OCI-LY1 (cell line): Measurements from ENCODE around the gene PIP4K2B.
A peak's percentile ranks its signal among the peaks of the same experiment; 100 is the strongest.

Experiments
- H2AFZ ChIP-seq: fragments of 200-600 bp; sonication (generic), shearing (Covaris generic); 2 replicates; pipeline ENCODE4 v1.6.0; 2014; ENCODE audit warnings: antibody characterized with exemption, mild to moderate bottlenecking, low read length
- H3F3A ChIP-seq: fragments of 200-600 bp; sonication (generic), shearing (Covaris generic); 2 replicates; pipeline ENCODE4 v1.6.0; 2014; ENCODE audit warnings: mild to moderate bottlenecking, antibody characterized with exemption, low read length, moderate library complexity; ENCODE audit not compliant: insufficient read depth
- H3K27ac ChIP-seq: fragments of 200-600 bp; sonication (generic); 2 replicates; pipeline ENCODE4 v1.5.1; 2014; ENCODE audit warnings: low read length, mixed run types, mild to moderate bottlenecking, low read depth; ENCODE audit not compliant: poor library complexity, severe bottlenecking
- H3K27me3 ChIP-seq: fragments of 200-600 bp; sonication (generic); 2 replicates; pipeline ENCODE4 v1.6.0; 2014; ENCODE audit warnings: antibody characterized with exemption, mild to moderate bottlenecking, low read length, moderate library complexity; ENCODE audit not compliant: insufficient read depth
- H3K36me3 ChIP-seq: fragments of 200-600 bp; sonication (generic); 2 replicates; pipeline ENCODE4 v1.6.1; 2014; ENCODE audit warnings: mild to moderate bottlenecking, antibody characterized with exemption, low read length, moderate library complexity, mixed read lengths; ENCODE audit not compliant: insufficient read depth
- H3K4me1 ChIP-seq: fragments of 200-600 bp; sonication (generic); 2 replicates; pipeline ENCODE4 v1.5.1; 2014; ENCODE audit warnings: mild to moderate bottlenecking, low read length, moderate library complexity; ENCODE audit not compliant: insufficient read depth, severe bottlenecking
- H3K4me2 ChIP-seq: fragments of 200-600 bp; sonication (generic), shearing (Covaris generic); 2 replicates; pipeline ENCODE4 v1.6.1; 2014; ENCODE audit warnings: low read length
- H3K4me3 ChIP-seq: fragments of 200-600 bp; sonication (generic); 2 replicates; pipeline ENCODE4 v1.5.1; 2014; ENCODE audit warnings: low read length, low read depth, mild to moderate bottlenecking, mixed read lengths; ENCODE audit not compliant: poor library complexity, severe bottlenecking
- H3K79me2 ChIP-seq: fragments of 200-600 bp; shearing (Covaris generic); 2 replicates; pipeline ENCODE4 v1.6.1; 2016; ENCODE audit warnings: mixed run types, low read length, mixed read lengths; ENCODE audit not compliant: insufficient read depth
- H3K9ac ChIP-seq: fragments of 200-600 bp; sonication (generic), shearing (Covaris generic); 2 replicates; pipeline ENCODE4 v1.6.1; 2014; ENCODE audit warnings: mild to moderate bottlenecking, low read length, mixed read lengths
- H3K9me2 ChIP-seq: fragments of 200-600 bp; sonication (generic), shearing (Covaris generic); 2 replicates; pipeline ENCODE4 v1.6.1; 2014; ENCODE audit warnings: low read depth, mild to moderate bottlenecking, low read length, mixed read lengths
- H3K9me3 ChIP-seq: fragments of 200-600 bp; shearing (Covaris generic); 2 replicates; pipeline ENCODE4 v1.6.1; 2014; ENCODE audit warnings: low read length, mixed read lengths
- H4K20me1 ChIP-seq: fragments of 200-600 bp; sonication (generic), shearing (Covaris generic); 2 replicates; pipeline ENCODE4 v1.6.0; 2016; ENCODE audit warnings: mild to moderate bottlenecking, low read length; ENCODE audit not compliant: insufficient read depth
- EZH2 ChIP-seq: fragments of 200-600 bp; sonication (generic), shearing (Covaris generic); IDR thresholded peaks from 2 replicates; pipeline ENCODE4 v1.8.0; 2017; ENCODE audit warnings: borderline replicate concordance, mixed run types, mild to moderate bottlenecking, antibody characterized with exemption, low read length, moderate library complexity, mixed read lengths
- TF ChIP-seq, protein P1 (sequence below): fragments of 200-600 bp; sonication (generic), shearing (Covaris generic); IDR thresholded peaks from 2 replicates; pipeline ENCODE4 v1.5.1; 2017; ENCODE audit warnings: mild to moderate bottlenecking, antibody characterized with exemption, low read length, moderate library complexity, mixed read lengths

PIP4K2B gene

DNA sequence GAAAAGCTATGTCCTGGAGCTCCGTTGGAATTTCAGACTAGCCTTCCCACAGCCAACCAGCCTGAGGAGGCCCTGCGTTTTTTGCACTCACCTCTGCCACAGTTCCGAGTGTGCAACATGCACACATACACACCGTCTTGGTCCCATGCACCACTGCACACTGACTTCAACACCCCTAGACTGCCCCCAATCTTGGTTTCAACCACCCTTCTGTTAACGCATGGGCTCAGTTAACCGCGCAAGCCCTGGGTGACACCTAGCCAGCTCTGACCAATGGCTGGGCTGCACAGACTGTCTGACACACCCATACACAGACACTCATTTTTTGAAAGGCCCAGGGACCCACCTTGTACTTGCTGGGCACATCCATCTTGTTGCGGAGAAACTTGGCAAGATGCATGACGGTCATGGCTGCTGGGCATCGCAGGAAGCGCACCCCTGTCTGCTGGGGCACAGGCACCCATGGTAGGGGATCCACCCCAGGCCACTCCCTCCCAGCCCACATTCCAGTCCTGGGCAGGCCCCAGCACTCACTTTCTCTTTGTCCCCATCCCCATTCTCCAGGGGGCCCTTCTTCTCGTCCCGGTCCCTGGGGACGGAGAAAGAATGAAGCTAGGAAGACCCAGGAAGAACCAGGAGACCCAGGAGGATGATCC lies 61.2 kb downstream of the PIP4K2B start:
- Histone ChIP-seq H3K4me1 (peaks cover 16% of the 10 kb centered on the region), H3K27ac (no peak overlapping the region), H3K4me2 (no peak overlapping the region), H3K9me2 (no peaks in the 10 kb centered on the region), H3F3A (peaks cover 9% of the 10 kb centered on the region; the same call in 1 of the 2 replicates), H4K20me1 (no peaks in the 10 kb centered on the region), H3K36me3 (no peaks in the 10 kb centered on the region), H2AFZ (no peak overlapping the region), H3K9me3 (no peaks in the 10 kb centered on the region), H3K27me3 (peaks cover 11% of the 10 kb centered on the region; the same call in 1 of the 2 replicates), H3K79me2 (no peaks in the 10 kb centered on the region), H3K9ac (no peak overlapping the region), H3K4me3 (no peak overlapping the region)
- TF ChIP-seq, protein P1, sequence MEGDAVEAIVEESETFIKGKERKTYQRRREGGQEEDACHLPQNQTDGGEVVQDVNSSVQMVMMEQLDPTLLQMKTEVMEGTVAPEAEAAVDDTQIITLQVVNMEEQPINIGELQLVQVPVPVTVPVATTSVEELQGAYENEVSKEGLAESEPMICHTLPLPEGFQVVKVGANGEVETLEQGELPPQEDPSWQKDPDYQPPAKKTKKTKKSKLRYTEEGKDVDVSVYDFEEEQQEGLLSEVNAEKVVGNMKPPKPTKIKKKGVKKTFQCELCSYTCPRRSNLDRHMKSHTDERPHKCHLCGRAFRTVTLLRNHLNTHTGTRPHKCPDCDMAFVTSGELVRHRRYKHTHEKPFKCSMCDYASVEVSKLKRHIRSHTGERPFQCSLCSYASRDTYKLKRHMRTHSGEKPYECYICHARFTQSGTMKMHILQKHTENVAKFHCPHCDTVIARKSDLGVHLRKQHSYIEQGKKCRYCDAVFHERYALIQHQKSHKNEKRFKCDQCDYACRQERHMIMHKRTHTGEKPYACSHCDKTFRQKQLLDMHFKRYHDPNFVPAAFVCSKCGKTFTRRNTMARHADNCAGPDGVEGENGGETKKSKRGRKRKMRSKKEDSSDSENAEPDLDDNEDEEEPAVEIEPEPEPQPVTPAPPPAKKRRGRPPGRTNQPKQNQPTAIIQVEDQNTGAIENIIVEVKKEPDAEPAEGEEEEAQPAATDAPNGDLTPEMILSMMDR = no peak
- no peak for TF ChIP-seq EZH2

DNA sequence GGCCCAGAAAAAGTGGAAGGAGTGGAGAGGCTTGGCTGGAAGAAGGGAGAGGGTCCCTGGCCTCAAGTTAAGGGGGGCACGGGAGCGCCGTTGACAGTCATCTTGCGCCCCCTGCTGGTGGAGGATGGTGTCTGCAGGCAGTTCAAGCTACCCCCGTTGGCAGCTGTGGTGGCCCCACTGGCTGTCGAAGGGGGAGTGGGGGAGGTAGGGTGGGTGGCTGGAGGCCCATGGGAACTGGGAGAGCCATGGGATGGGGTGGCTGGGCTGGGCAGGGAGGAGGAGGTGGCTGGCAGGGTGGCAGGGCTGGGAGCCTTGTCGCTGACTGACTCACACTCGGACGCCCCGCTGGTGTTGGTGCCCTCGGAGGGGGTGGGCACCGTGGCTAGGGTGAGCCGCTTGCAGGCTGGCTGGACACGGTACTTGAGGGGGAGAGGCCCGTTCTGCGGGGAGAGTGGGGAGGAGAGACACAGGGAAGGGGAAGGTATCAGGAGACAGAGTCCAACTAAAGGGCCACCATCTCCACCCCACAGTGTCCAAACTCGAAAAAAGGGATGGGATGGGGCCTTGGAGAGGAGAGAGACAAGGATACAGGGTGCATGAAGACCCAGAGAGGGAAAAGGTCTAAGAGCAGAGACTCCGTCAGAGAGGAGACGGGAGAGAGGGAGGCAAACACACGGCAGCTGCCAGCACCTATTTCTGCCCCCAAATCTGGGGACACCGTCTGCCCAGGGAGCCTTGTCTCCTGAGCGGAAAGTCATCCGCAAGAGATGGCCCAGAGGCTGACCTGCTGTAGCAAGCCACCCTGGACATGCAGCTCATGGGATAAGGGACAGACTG lies 64.0 kb downstream of the PIP4K2B start:
- peaks cover 9% of the 10 kb centered on the region; the same call in 1 of the 2 replicates for H3F3A ChIP-seq
- peaks cover 11% of the 10 kb centered on the region; the same call in 1 of the 2 replicates for H3K27me3 ChIP-seq
- no peak overlapping the region for H3K4me3 ChIP-seq
- no peak overlapping the region for H3K9ac ChIP-seq
- no peaks in the 10 kb centered on the region for H3K9me3 ChIP-seq
- no peak overlapping the region for H3K4me2 ChIP-seq
- TF ChIP-seq, protein P1 = peak; percentile 90
- no peak for TF ChIP-seq EZH2
- no peaks in the 10 kb centered on the region for H3K36me3 ChIP-seq
- H4K20me1 ChIP-seq = no peaks in the 10 kb centered on the region
- H3K79me2 ChIP-seq = no peaks in the 10 kb centered on the region
- no peaks in the 10 kb centered on the region for H3K9me2 ChIP-seq
- no peak overlapping the region for H2AFZ ChIP-seq
- H3K4me1 ChIP-seq = peaks cover 24% of the 10 kb centered on the region
- no peak overlapping the region for H3K27ac ChIP-seq

DNA sequence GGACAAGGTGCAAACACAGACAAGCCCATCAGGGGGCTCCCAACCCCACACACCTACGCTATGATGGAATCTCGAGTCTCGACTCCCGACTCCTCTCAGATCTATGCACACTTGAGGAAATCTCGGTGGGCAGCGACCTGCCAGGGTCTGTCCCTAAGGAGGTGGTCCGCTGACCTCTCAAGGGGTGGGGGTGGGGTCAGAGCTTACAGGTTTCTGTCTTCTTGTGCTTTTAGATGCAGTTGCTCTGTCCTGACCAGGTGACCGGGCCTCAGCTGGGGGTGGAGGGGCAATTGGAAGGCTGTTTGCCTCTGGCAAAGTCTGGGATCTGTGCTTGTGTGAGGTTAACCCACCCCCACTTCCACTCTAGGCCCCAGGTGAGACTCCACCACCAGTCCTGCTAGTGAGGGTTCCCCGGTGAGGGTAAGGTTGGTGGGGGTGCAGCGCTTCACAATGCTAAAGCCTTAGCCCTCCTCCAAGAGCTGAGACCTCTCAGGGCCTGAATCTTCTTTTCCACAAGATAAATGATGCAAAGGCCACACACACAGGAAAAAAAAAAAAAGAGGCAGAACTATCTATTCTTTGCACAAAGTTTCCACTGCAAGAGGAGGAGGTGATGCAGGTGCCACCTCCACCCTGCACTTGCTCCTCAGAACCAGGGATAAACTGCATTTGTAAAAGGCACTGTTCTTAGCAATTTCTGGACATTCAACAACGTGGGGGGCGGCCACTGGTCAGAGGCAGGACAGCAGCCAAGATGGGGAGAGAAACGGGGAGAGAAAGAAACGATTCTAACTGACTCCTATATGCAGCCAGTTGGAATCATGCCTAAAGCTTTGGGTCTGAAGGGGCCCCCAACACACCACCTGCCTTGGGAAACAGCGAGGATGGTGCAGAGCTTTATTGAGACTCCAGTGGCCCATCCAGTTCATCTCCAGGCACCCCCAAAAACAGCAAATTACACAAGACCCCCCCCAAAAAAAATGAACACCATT lies 65.1 kb downstream of the PIP4K2B start:
- H4K20me1 ChIP-seq = no peaks in the 10 kb centered on the region
- TF ChIP-seq, protein P1 = peak; percentile 54
- TF ChIP-seq EZH2 = no peak
- H3F3A ChIP-seq = peaks cover 9% of the 10 kb centered on the region; the same call in 1 of the 2 replicates
- H3K9me3 ChIP-seq = no peaks in the 10 kb centered on the region
- no peaks in the 10 kb centered on the region for H3K79me2 ChIP-seq
- H3K4me3 ChIP-seq = no peak overlapping the region
- no peaks in the 10 kb centered on the region for H3K9me2 ChIP-seq
- H3K27me3 ChIP-seq = 0 out of 2 replicates have a peak, but pooled peaks cover 11% of the 10 kb centered on the region
- H3K9ac ChIP-seq = no peak overlapping the region
- H3K36me3 ChIP-seq = no peaks in the 10 kb centered on the region
- peaks cover 30% of the 10 kb centered on the region for H3K4me1 ChIP-seq
- H3K27ac ChIP-seq = peak overlapping the region; percentile 54
- H3K4me2 ChIP-seq = peak overlapping the region; percentile 17; the same call in 1 of the 2 replicates
- no peak overlapping the region for H2AFZ ChIP-seq
